ENCODE results near the gene PODN.

GRCh38 chr1:53111693-53112092 is 49.7 kb downstream of the PODN start:
- TF ChIP-seq CTCF (IDR thresholded peaks at IDR 0.05; ENCODE audit: extremely low read depth in 1 of 2, insufficient read depth in 1 of 2, low read depth in 1 of 2, low read length in 2 of 2) (no peak), EZH2 (IDR thresholded peaks at IDR 0.05; ENCODE audit: borderline replicate concordance, low read depth, low read length, severe bottlenecking) (no peak), MAX (IDR thresholded peaks at IDR 0.05; ENCODE audit: insufficient read depth, insufficient read length) (no peak), POLR2AphosphoS5 (IDR thresholded peaks at IDR 0.05; ENCODE audit: insufficient read depth, low read depth, low read length) (no peak)
